ENCODE results near the gene KCNJ5.

Gene KCNJ5

DNA sequence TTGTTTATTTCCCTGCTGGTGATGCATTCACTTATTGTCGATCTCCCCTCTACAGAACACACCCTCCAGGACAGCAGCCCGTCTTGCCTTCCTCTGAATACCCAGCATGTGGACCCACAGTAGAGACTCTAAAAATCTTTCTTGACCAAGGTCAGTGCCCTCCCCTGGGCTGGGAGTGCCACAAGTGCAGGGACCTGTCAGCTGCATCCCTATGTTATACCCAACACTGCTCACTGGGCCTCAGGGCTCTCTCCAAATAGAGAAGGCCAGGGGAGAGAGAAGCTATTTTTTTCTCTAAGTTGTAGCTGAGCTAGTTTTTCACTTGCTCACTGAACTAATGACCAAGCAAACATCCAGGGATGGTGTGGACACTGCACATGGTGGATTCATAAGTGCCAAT is 33.8 kb upstream of the KCNJ5 start:
- Mint-ChIP-seq H3K9me3 (no peaks in the 10 kb centered on the region), H3K27ac (peak overlapping the region in 1 of 3 experiments; percentile 15), H3K4me1 (no peaks in the 10 kb centered on the region), H3K4me3 (no peak overlapping the region), H3K27me3 (ENCODE audit: low read depth) (peaks cover 27% of the 10 kb centered on the region), H3K36me3 (ENCODE audit: low read depth) (no peaks in the 10 kb centered on the region)
- TF ChIP-seq, protein P1, sequence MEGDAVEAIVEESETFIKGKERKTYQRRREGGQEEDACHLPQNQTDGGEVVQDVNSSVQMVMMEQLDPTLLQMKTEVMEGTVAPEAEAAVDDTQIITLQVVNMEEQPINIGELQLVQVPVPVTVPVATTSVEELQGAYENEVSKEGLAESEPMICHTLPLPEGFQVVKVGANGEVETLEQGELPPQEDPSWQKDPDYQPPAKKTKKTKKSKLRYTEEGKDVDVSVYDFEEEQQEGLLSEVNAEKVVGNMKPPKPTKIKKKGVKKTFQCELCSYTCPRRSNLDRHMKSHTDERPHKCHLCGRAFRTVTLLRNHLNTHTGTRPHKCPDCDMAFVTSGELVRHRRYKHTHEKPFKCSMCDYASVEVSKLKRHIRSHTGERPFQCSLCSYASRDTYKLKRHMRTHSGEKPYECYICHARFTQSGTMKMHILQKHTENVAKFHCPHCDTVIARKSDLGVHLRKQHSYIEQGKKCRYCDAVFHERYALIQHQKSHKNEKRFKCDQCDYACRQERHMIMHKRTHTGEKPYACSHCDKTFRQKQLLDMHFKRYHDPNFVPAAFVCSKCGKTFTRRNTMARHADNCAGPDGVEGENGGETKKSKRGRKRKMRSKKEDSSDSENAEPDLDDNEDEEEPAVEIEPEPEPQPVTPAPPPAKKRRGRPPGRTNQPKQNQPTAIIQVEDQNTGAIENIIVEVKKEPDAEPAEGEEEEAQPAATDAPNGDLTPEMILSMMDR (IDR thresholded peaks at IDR 0.05; ENCODE audit: unreplicated experiment in 3 of 3), result no peak

DNA sequence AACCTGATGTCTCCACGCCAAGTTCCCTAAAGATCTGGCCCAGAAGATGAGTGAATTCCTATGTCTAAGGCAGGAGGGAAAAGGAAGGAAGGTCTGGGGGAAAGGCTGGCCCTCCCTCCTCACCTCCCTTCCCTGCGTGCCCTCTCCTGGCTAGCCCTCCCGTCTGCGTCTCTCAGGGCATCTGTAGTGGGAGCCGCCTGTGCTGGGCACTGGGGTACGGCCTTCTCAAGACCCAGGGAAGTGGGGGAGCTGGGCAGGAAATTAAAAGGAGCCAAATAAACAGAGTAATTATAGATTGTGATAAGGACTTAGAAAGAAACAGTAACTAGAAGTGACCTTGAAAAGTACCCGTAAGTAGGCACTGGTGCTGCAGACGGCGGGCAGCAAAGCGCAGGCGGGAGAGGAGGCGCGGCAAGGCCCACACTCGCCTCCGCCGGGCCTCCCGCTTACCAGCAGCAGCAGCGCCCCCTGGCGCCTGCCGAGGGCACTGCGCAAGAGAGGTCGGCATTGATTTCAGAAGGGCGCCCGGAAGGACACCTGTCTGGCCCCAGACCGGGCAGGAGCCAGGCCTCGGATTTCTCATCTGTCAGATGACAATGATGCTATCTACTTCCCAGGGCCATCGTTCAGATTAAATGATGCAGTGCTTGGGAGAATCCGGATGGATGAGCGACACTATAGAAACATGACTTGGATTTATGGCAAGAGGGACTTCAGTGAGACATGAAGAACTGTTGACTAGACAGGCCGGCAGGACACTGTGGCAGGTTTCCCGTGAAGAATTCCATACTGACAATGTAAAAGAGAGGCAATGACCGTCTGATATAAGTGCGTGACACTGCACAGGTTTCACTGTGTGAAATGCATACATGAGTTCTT is 31.4 kb upstream of the KCNJ5 start:
- H3K27me3 Mint-ChIP-seq (ENCODE audit: low read depth), result peaks cover 29% of the 10 kb centered on the region
- TF ChIP-seq, protein P1 (IDR thresholded peaks at IDR 0.05; ENCODE audit: unreplicated experiment in 3 of 3), result peak; percentile 93 to 97 (median 94)
- H3K4me3 Mint-ChIP-seq, result no peak overlapping the region
- no peaks in the 10 kb centered on the region for H3K4me1 Mint-ChIP-seq
- H3K9me3 Mint-ChIP-seq, result no peaks in the 10 kb centered on the region
- H3K36me3 Mint-ChIP-seq (ENCODE audit: low read depth), result no peaks in the 10 kb centered on the region
- peak overlapping the region in 2 of 3 experiments; percentile 5 to 49 for H3K27ac Mint-ChIP-seq

DNA sequence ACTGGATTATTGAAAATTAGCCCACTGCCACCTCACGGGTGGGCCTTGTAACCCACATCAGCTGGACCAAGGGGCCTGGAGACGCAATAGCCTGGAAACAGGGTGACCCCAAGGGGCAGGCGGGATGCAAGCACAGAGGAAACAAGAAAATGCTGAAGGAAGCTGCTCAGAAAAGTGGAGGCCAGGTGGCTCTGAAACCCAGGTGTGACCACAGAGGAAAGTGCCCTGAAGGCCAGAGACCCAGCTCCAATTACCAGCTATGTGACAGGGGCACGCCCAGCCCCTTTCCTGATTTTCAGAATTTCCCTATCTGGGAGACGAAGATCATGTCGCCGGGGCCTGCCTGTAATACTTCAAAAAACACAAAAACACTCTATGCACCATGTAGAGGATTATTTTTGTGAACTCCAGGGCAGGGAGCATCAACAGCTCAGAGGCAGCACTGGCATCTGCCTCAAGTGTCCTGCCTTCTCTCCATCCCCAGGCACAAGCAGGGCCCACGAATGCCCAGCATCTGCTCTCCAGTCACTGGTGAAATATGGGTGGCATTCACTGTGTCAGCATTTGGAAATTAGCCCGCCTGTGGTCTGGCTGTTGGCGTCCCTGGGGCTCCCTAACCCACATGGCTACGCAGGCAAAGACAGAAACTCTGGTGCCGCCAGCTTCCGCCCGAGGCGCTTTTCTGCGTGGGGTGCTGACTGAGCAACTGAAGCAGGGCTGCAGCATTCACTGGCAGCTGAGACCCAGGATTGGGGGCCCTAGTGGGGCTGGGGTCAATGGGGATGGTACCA is 30.4 kb upstream of the KCNJ5 start:
- no peaks in the 10 kb centered on the region for H3K36me3 Mint-ChIP-seq (ENCODE audit: low read depth)
- H3K27me3 Mint-ChIP-seq (ENCODE audit: low read depth), result peaks cover 33% of the 10 kb centered on the region
- TF ChIP-seq, protein P1 (IDR thresholded peaks at IDR 0.05; ENCODE audit: unreplicated experiment in 3 of 3), result no peak
- no peak overlapping the region for H3K27ac Mint-ChIP-seq
- H3K4me1 Mint-ChIP-seq, result no peaks in the 10 kb centered on the region
- no peak overlapping the region for H3K4me3 Mint-ChIP-seq
- H3K9me3 Mint-ChIP-seq, result no peaks in the 10 kb centered on the region

DNA sequence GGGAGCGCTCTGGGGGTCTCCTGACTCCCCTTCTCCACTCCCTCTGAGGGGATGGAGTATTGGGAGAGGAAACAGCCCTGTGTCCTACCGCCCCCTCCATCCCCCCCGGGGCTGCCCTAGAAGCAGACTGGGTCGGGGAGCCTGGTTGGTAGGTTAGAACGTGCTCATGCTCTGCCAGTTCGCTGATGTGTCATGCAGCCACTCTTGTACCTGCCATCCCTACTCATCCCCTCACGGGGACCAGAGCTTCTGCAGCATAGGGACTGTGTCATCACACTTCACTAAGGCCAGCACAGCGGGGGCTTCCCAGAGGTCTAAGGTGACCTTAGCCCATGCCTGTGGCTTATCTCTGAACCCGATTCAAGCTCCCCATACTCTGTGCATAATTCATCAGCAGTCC is 28.8 kb upstream of the KCNJ5 start:
- TF ChIP-seq, protein P1 (IDR thresholded peaks at IDR 0.05; ENCODE audit: unreplicated experiment in 3 of 3), result no peak
- H3K27me3 Mint-ChIP-seq (ENCODE audit: low read depth), result peaks cover 33% of the 10 kb centered on the region
- H3K27ac Mint-ChIP-seq, result peak overlapping the region; percentile 2 to 90 (median 67)
- no peaks in the 10 kb centered on the region for H3K36me3 Mint-ChIP-seq (ENCODE audit: low read depth)
- no peaks in the 10 kb centered on the region for H3K4me1 Mint-ChIP-seq
- H3K4me3 Mint-ChIP-seq, result no peak overlapping the region
- H3K9me3 Mint-ChIP-seq, result peaks cover 2% of the 10 kb centered on the region

DNA sequence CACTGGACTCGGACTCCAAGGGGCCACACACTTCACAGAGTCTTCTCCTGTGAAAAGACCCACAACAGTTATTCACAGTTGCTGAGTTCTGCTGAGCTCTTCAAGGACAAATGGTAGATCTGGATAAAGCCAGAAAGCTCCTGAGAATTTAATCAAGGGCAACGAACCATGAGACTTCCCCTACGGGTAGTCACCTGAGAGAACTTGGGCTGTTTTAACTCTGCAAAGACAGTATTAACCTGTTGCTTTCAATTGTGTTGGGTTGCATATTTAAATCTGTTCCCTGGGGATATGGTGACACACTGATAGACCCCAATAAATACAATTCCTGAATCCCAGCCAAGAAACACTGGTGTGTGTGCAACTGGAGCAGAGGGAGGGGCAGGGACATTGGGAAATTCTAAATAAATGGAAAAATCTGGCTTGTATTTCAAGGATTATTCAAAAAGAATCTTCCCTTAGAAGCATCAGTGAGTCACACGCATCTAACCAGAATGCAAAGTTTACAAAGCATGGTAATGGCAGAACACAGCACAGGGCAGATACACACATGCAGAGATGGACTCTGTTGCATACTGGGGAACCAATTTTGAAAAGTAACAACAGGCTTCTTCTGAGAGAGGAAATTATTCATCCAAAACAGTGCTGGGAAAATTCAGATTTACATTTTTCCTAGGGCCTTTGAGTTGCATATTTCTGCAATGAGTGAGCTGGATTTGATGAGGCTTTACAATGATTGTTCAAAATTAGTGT is 28.1 kb upstream of the KCNJ5 start:
- H3K4me3 Mint-ChIP-seq, result peak overlapping the region in 1 of 3 experiments; percentile 56
- H3K27ac Mint-ChIP-seq, result peak overlapping the region; percentile 2 to 90 (median 67)
- no peaks in the 10 kb centered on the region for H3K36me3 Mint-ChIP-seq (ENCODE audit: low read depth)
- peaks cover 30% of the 10 kb centered on the region for H3K27me3 Mint-ChIP-seq (ENCODE audit: low read depth)
- H3K9me3 Mint-ChIP-seq, result peaks cover 2% of the 10 kb centered on the region
- TF ChIP-seq, protein P1 (IDR thresholded peaks at IDR 0.05; ENCODE audit: unreplicated experiment in 3 of 3), result no peak
- no peaks in the 10 kb centered on the region for H3K4me1 Mint-ChIP-seq
